ENCODE data around the gene PHRF1.

The PHRF1 gene

DNA sequence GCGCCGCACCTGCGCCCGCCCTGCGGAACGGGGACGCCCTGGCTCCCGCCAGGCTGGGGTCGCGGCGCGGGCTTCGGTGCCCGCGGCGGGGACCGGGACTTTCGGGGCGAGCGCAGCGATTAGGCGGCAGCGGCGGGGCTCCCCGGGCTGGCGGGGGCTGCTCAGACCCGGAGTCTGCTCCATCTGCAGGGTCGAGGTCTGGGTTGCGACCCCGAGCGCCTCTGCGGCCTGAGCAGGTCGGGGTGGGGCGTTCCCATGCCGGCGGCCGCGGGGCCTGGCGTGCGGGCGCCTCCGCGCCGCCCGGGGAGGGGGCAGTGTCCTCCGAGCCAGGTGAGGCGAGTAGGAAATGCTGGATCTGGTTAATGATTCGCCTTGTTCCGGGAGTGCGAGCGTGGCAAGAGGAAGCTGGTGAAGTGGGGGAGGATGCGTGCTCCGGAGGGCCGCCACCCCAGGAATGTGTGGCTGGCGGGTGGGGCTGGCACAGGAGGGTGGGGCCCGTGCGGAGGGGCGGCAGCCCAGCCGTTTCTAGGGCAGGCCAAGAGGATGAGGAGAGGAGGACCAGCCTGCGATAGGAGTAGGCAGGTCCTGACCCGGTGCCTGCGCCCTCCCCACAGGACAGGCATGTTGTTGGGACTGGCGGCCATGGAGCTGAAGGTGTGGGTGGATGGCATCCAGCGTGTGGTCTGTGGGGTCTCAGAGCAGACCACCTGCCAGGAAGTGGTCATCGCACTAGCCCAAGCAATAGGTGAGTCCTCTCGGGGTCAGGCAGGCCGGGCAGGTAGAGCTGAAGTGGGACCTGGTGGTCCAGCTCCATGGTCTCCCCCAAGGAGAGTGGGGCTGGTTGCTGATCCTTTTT lies 14.9 kb upstream of the PHRF1 start:
- peak overlapping the region; percentile 65 for H3K4me3 ChIP-seq (ENCODE audit: low read depth, low read length)
- no peak for TF ChIP-seq CTCF (IDR thresholded peaks at IDR 0.05; ENCODE audit: low read depth, low read length)

DNA sequence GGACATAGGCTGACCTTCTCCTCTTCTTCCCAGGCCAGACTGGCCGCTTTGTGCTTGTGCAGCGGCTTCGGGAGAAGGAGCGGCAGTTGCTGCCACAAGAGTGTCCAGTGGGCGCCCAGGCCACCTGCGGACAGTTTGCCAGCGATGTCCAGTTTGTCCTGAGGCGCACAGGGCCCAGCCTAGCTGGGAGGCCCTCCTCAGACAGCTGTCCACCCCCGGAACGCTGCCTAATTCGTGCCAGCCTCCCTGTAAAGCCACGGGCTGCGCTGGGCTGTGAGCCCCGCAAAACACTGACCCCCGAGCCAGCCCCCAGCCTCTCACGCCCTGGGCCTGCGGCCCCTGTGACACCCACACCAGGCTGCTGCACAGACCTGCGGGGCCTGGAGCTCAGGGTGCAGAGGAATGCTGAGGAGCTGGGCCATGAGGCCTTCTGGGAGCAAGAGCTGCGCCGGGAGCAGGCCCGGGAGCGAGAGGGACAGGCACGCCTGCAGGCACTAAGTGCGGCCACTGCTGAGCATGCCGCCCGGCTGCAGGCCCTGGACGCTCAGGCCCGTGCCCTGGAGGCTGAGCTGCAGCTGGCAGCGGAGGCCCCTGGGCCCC lies 14.1 kb upstream of the PHRF1 start:
- H3K4me3 ChIP-seq (ENCODE audit: low read depth, low read length): no peak overlapping the region
- TF ChIP-seq CTCF (IDR thresholded peaks at IDR 0.05; ENCODE audit: low read depth, low read length): no peak

- TF ChIP-seq CTCF (IDR thresholded peaks at IDR 0.05; ENCODE audit: low read depth, low read length): no peak
- no peak overlapping the region for H3K4me3 ChIP-seq (ENCODE audit: low read depth, low read length)
These were observed 13.0 kb upstream of the PHRF1 start for GRCh38 chr11:563066-563811.

GRCh38 chr11:563812-564578 lies 12.3 kb upstream of the PHRF1 start:
- TF ChIP-seq CTCF (IDR thresholded peaks at IDR 0.05; ENCODE audit: low read depth, low read length): no peak
- H3K4me3 ChIP-seq (ENCODE audit: low read depth, low read length): no peak overlapping the region

DNA sequence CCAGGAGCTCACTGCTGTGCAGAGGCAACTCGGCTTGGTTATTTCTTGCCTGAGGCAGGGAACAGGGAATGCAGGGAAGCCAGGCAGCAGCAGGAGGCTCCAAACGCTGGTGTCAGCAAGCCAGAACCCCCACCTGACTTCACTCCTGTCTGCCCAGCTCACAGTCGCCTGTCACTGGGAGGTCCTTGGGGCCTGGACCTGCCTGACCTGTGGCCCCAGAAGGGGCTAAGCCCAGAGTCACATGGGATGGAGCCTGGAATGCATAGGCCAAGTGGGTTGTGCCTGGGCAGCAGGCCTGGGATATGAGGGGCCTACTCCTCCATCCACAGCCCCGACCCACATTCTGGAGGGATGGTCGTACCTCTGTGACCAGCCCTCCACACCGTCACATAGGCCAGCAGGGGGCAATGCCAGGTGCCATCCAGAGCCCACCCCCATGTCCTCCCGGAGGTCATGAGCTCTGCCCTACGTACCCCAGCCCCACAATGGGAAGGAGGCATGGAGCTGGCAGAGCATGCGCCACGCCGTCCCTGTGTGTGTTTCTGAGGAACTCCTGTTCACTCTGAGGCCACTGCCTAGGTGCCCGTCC lies 10.3 kb upstream of the PHRF1 start:
- no peak overlapping the region for H3K4me3 ChIP-seq (ENCODE audit: low read depth, low read length)
- no peak for TF ChIP-seq CTCF (IDR thresholded peaks at IDR 0.05; ENCODE audit: low read depth, low read length)

GRCh38 chr11:567011-567628 lies 9.2 kb upstream of the PHRF1 start:
- H3K4me3 ChIP-seq (ENCODE audit: low read depth, low read length): peak overlapping the region; percentile 84
- TF ChIP-seq CTCF (IDR thresholded peaks at IDR 0.05; ENCODE audit: low read depth, low read length): no peak

Measured in WI38 (cell line).